Tibial nerve (tissue), 4 donors: Measurements from ENCODE around the gene ROBO1. TPM values are rescaled to one million over a fixed set of nuclear protein-coding genes. Genes with fewer than 3 reads are reported as not detected.

ENCODE experiments used
- DNase-seq, 2 donors: peaks; one replicate each; pipeline ENCODE4 v3.0.0-alpha.2; 2019; ENCODE audit warnings: low spot score in 2 of 2
- H3K27ac ChIP-seq, 4 donors: fragments of 200-600 bp; sonication (generic) in 3 of 4; one replicate each; pipeline ENCODE4 v1.5.1; 2017 to 2019; ENCODE audit warnings: mild to moderate bottlenecking in 1 of 4
- H3K27me3 ChIP-seq, 2 donors: fragments of 200-600 bp; sonication (generic) in 1 of 2; one replicate each; pipeline versions ENCODE4 v1.5.1 to v1.6.0; 2017 to 2019
- H3K36me3 ChIP-seq, 3 donors: fragments of 200-600 bp; sonication (generic); one replicate each; pipeline ENCODE4 v1.5.1; 2018 to 2019
- H3K4me1 ChIP-seq, 4 donors: fragments of 200-600 bp; sonication (generic) in 3 of 4; one replicate each; pipeline ENCODE4 v1.5.1; 2017 to 2019
- H3K4me3 ChIP-seq, 4 donors: fragments of 200-600 bp; sonication (generic) in 3 of 4; one replicate each; pipeline ENCODE4 v1.5.1; 2017 to 2019; ENCODE audit warnings: mild to moderate bottlenecking in 1 of 4, moderate library complexity in 1 of 4
- H3K9me3 ChIP-seq, 4 donors: fragments of 200-600 bp; sonication (generic) in 3 of 4; one replicate each; pipeline ENCODE4 v1.5.1; 2017 to 2019
- CTCF ChIP-seq, 5 experiments: fragments of 200-600 bp in 3 of 5; fragments of 450-650 bp in 2 of 5; sonication (generic) in 3 of 5; IDR thresholded peaks; one replicate each; pipeline ENCODE4 v1.5.1; 2016 to 2019; ENCODE audit warnings: antibody characterized with exemption in 5 of 5, mild to moderate bottlenecking in 3 of 5, moderate library complexity in 2 of 5
- EP300 ChIP-seq, 2 donors: sonication (generic); formaldehyde crosslinking; IDR thresholded peaks; one replicate each; pipeline ENCODE4 v1.6.1; 2017; ENCODE audit warnings: antibody characterized with exemption in 2 of 2, mild to moderate bottlenecking in 1 of 2
- POLR2A ChIP-seq, 2 donors: fragments of 450-650 bp; IDR thresholded peaks; one replicate each; pipeline ENCODE4 v1.6.1; 2017; ENCODE audit warnings: antibody characterized with exemption in 2 of 2, mild to moderate bottlenecking in 2 of 2, moderate library complexity in 2 of 2
- WGBS, 2 donors: methylation state at CpG; one replicate each; pipeline ENCODE4 v1.1.5; 2018; 5-methylcytosine and 5-hydroxymethylcytosine counted together
- total RNA-seq, 4 donors: library from RNA; depleted of rRNA; stranded (reverse); fragments of >200 nt; gene quantifications; one replicate each; pipeline ENCODE4 v1.1.0, GENCODE V29; 2016

Gene ROBO1
- total RNA-seq, 4 donors from 2014 or later = 12.6 to 27.8 (median 23.1) TPM

DNA sequence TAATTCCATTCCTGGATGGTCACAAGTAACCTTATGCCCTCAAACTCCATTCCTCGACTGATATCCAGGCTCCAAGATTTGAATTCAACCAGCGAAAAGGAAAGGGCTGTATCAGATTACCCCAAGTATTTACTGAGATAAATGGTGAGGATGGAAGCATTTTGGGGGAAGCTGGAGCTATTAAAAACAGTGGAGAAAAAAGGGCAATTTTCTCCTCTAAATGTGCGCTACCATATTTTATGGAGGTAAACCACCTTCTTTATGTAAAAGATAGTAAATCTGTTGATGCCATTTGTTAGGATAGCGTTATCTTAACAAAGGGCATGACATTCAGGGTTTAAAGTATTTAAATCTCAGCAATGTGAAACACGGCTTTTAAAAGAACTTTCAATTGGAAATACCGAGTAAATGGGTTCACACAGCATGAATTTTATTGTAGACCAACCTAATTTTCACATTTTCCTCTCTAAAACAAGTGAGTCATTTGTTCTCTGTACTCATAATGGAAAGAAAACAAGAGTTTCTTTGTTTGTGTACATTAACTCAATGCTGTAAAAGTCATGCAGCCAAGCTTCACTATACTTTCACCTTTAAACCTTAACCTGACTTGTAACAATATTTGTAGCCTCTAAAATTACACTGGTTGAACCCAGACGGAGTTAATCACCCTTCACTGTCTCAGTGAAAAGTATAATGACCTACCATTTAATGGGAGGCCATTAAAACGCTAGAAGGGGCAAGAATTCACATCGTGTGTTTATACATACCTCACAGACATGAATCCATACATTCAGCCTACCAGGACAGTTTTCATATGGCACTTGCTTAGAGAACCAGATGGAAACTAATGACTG lies 773.4 kb downstream of the ROBO1 start:
- peaks cover 0 to 18% (median 0%) of the 10 kb centered on the region in 4 donors for H3K9me3 ChIP-seq
- H3K4me3 ChIP-seq = no peak overlapping the region
- peaks cover 0 to 12% (median 3%) of the 10 kb centered on the region in 4 donors for H3K4me1 ChIP-seq
- H3K27ac ChIP-seq = no peak overlapping the region
- H3K27me3 ChIP-seq = no peaks in the 10 kb centered on the region
- WGBS, 2 donors = 50 to 52% methylated on average over 9 of the region's 9 CpGs
- DNase-seq = no peak
- no peaks in the 10 kb centered on the region for H3K36me3 ChIP-seq
- TF ChIP-seq POLR2A (IDR thresholded peaks at IDR 0.05) (no peak), EP300 (IDR thresholded peaks at IDR 0.05) (no peak), CTCF (IDR thresholded peaks at IDR 0.05) (no peak)

DNA sequence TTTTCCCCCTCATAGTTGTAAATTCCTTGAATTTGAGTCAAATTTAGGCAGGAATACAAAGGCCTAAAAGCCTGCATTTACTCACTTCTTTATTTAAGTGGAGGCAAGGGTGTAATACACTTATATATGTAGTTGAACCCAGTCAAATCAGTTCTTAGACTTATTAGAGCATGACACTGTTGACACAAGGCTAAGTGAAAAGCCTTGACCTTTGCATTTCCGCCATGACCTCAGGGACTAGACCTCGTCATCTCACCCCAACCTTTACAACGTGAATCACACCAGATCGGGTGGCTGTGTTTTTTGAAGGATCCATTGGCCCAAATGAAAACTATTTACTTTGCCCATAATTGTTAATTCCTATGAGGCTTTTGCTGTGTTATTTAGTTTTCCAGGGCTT lies 774.4 kb downstream of the ROBO1 start:
- H3K36me3 ChIP-seq = no peaks in the 10 kb centered on the region
- no peak for DNase-seq
- H3K9me3 ChIP-seq = peaks cover 0 to 15% (median 0%) of the 10 kb centered on the region in 4 donors
- H3K4me1 ChIP-seq = peaks cover 0 to 12% (median 3%) of the 10 kb centered on the region in 4 donors
- 69 to 72% methylated on average over 4 of the region's 4 CpGs for WGBS, 2 donors
- no peaks in the 10 kb centered on the region for H3K27me3 ChIP-seq
- no peak overlapping the region for H3K4me3 ChIP-seq
- TF ChIP-seq POLR2A (IDR thresholded peaks at IDR 0.05) = no peak
- no peak for TF ChIP-seq CTCF (IDR thresholded peaks at IDR 0.05)
- no peak for TF ChIP-seq EP300 (IDR thresholded peaks at IDR 0.05)
- H3K27ac ChIP-seq = no peak overlapping the region

- Histone ChIP-seq H3K27me3 (no peaks in the 10 kb centered on the region), H3K9me3 (peaks cover 0 to 15% (median 0%) of the 10 kb centered on the region in 4 donors), H3K36me3 (no peaks in the 10 kb centered on the region), H3K27ac (no peak overlapping the region), H3K4me1 (peaks cover 0 to 12% (median 3%) of the 10 kb centered on the region in 4 donors), H3K4me3 (no peak overlapping the region)
- WGBS, 2 donors = 93 to 96% methylated on average over 3 of the region's 3 CpGs
- DNase-seq = no peak
- no peak for TF ChIP-seq EP300 (IDR thresholded peaks at IDR 0.05)
Measured at GRCh38 chr3:78992830-78993229, 775.0 kb downstream of the ROBO1 start.

DNA sequence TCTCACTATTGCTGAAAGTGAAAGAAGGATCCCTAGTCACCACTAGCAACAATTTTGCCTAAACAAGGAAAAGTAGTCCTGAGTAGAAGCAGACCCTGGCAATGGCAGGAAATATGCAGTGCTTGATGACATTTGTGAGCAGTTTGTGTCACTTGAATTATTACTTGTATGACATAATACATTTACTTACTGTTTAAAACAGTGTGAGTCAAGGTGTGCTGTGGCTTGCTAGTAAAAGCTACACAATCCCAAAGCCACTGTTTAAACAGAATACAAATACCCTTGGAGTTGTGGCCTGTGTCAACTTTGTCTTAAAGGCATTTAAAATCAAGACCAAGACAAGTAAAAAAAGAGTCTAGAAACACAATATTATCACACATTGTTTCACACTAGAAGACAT lies 775.4 kb downstream of the ROBO1 start:
- H3K36me3 ChIP-seq = no peaks in the 10 kb centered on the region
- no peaks in the 10 kb centered on the region for H3K27me3 ChIP-seq
- no peak for TF ChIP-seq CTCF (IDR thresholded peaks at IDR 0.05)
- no peak for TF ChIP-seq POLR2A (IDR thresholded peaks at IDR 0.05)
- TF ChIP-seq EP300 (IDR thresholded peaks at IDR 0.05) = no peak
- no peak for DNase-seq
- peaks cover 0 to 12% (median 3%) of the 10 kb centered on the region in 4 donors for H3K4me1 ChIP-seq
- no peak overlapping the region for H3K4me3 ChIP-seq
- peaks cover 0 to 15% (median 0%) of the 10 kb centered on the region in 4 donors for H3K9me3 ChIP-seq
- H3K27ac ChIP-seq = no peak overlapping the region

- 93 to 94% methylated on average over 2 of the region's 2 CpGs for WGBS, 2 donors
- Histone ChIP-seq H3K36me3 (no peaks in the 10 kb centered on the region), H3K4me1 (peaks cover 0 to 12% (median 3%) of the 10 kb centered on the region in 4 donors), H3K4me3 (no peak overlapping the region), H3K9me3 (peaks cover 0 to 15% (median 0%) of the 10 kb centered on the region in 4 donors), H3K27me3 (no peaks in the 10 kb centered on the region), H3K27ac (no peak overlapping the region)
- no peak for TF ChIP-seq POLR2A (IDR thresholded peaks at IDR 0.05)
- TF ChIP-seq EP300 (IDR thresholded peaks at IDR 0.05) = no peak
- no peak for TF ChIP-seq CTCF (IDR thresholded peaks at IDR 0.05)
- DNase-seq = no peak
Measured at GRCh38 chr3:78991656-78992055, 776.1 kb downstream of the ROBO1 start.
